HG02571 (cell line): Measurements from ENCODE around the gene FAAP100.

ENCODE experiments used
- ATAC-seq: cut with Tn5 transposase; IDR thresholded peaks from one replicate; pipeline ENCODE4 v1.9.1; 2021; ENCODE audit warnings: mild to moderate bottlenecking, moderate library complexity; ENCODE audit not compliant: unreplicated experiment

Gene FAAP100

GRCh38 chr17:81491761-81492160, 60.4 kb downstream of the FAAP100 start:
- no peak for ATAC-seq

GRCh38 chr17:81491181-81491581, 61.0 kb downstream of the FAAP100 start:
- ATAC-seq = no peak

GRCh38 chr17:81489998-81490992, 61.9 kb downstream of the FAAP100 start:
- ATAC-seq = no peak
